ENCODE measurements around the gene RHOBTB3.

Gene RHOBTB3

DNA sequence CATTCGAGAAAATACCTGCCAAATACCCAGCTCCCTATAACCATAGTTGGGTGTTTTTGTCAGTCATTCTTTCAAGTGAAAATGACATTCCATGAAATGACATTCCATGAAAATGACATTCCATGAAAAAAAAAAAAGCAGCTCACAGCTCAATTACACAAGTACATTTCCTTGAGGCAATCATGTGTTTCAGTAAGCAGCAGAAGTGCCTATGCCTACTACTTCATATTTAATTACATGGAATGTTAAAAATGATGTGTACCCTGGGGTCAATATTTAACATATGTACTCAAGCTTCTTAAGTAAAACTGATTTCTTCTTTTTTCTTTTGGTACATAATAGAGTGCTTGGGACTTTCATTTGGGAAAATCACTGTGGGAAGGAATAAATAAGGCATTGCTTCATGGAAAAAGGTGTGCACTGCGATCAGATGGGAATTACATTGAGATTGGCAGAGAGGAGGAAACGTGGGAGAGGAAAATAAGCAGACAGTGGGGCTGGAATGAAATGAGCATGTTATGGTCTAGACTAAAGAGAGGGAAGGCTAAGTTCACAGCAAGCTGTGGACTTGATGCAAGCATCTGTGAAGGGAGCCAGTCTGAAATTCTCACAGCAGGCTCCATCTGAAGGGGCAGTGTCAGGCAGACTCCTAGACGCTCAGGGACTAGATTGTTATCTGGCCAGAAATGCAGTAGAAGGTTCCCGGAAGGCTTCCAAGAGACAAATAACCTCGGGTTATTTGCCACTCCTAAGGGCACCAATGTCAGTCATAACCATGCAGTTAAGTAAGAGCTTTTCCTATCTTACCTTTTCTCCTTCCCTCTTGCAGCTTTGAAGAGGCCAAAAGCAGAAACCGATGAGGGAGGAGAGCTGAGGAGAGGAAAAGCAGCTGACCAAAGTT lies 33.1 kb upstream of the RHOBTB3 start:
- TF ChIP-seq, protein P1, sequence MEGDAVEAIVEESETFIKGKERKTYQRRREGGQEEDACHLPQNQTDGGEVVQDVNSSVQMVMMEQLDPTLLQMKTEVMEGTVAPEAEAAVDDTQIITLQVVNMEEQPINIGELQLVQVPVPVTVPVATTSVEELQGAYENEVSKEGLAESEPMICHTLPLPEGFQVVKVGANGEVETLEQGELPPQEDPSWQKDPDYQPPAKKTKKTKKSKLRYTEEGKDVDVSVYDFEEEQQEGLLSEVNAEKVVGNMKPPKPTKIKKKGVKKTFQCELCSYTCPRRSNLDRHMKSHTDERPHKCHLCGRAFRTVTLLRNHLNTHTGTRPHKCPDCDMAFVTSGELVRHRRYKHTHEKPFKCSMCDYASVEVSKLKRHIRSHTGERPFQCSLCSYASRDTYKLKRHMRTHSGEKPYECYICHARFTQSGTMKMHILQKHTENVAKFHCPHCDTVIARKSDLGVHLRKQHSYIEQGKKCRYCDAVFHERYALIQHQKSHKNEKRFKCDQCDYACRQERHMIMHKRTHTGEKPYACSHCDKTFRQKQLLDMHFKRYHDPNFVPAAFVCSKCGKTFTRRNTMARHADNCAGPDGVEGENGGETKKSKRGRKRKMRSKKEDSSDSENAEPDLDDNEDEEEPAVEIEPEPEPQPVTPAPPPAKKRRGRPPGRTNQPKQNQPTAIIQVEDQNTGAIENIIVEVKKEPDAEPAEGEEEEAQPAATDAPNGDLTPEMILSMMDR (IDR thresholded peaks at IDR 0.05) = no peak

DNA sequence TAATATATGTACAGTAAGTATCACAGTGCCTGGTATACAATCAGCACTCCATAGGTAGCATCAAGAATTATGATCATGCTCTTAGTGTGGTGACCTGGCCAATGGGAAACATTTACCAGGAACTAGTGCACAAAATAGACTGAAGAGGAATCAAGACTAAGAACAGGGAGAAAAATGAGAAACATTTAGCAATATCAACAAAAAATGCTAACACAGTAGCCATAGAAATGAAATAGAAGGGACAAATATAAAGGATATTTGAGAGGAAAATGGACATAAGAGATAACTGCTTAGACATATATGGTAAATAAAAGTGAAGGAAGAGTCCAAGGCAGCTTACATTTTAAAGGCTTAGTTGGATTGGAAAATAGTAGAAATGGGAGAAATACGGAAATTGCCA lies 31.8 kb upstream of the RHOBTB3 start:
- TF ChIP-seq, protein P1 (IDR thresholded peaks at IDR 0.05) = no peak

DNA sequence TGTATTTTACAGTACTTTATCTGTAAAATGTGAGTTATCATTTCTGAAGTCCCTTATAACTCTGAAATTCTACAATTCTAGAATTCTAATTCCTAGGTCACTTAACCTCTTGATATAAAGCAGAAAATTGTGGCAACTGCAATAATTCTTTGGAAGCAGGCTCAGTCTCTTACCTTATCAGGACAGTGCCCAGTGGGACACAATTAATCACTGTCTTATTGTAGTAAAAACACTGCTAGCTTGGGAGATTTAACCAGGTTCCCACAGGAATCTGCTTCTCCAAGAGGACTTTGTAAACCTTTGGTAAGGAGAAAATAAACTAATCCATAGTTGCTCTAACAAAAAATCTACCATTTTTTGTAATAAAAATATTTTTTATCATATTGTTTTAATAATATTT lies 30.1 kb upstream of the RHOBTB3 start:
- TF ChIP-seq, protein P1 (IDR thresholded peaks at IDR 0.05) = no peak

DNA sequence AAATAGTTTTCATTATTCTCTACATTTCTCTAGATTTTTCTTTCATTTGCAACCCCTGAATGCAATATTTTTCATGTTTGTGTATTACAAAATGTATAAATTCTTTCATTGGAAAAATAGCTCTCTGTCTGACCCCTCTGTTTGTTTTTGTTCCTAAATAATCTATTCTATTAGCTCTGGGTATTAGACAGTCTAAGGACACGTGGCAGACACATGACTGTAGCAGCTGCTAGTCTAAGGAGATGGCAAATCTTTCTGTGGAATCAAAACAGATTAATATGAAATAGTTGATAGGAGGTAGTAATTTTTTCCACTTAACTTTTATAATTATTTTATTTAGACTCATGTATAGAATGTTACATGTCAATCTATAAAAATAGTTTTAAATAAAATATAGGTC lies 27.0 kb upstream of the RHOBTB3 start:
- TF ChIP-seq, protein P1 (IDR thresholded peaks at IDR 0.05) = no peak

DNA sequence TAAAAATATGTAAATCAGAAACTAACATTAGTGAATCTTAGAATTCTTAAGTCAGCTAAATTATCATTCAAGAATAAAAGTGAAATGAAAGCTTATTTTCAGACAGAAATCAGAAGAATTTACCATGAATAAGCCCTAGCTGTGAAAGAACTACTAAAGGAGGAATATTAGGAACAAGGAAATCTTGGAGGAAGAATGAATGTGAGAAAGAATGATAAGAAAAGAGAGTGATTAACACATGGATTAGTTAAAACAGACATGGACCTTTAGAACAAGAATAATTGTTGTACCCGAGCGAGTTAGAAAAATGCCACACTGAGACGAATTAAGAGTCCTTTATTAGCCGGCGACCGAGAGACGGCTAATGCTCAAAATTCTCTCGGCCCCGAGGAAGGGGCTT lies 24.1 kb upstream of the RHOBTB3 start:
- TF ChIP-seq, protein P1 (IDR thresholded peaks at IDR 0.05) = no peak

DNA sequence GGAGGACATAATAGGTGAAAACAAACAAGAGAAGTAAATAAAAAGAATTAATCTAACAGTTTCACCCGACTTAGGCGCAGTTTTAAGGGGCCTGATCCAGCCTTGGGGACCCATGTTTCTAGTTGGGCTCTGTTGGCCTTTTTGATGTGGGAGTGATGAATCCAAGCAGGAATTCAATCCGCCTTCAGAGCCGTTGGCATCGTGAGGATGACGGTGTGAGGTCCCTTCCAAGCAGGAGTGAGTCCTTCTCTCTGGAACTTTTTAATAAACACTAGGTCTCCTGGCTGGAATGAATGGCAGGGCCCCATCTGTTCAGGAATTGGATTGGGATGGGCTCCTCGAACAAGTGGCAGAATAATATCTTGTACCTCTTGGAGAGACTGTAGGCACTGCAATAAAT lies 22.3 kb upstream of the RHOBTB3 start:
- TF ChIP-seq, protein P1 (IDR thresholded peaks at IDR 0.05) = no peak

DNA sequence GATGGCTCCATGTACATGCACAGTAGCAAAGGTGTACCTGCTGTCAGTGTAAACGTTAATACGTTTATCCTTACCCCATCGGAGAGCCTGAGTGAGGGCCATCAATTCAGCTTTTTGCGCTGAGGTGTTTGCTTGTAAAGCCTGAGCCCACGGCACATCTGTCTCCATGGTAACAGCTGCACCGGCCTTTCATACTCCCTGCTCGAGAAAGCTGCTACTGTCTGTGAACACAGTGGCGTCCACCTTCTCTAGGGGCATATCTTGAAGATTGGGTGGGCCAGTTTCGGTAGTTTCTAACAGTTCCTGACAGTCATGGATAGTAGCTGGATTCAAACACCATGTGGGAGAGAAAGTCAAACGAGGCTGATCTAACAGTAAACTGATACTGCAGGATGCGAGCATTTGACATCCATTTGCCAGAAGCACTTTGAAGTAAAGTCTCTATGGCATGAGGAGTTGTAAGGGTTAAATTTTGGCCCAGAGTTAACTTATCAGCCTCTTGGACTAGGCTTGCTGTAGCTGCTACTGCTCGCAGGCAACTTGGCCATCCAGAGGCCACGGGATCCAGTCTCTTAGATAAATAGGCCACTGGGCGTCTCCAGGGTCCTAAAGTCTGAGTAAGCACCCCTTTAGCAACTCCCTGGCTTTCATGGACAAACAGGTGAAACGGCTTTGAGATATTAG lies 21.0 kb upstream of the RHOBTB3 start:
- TF ChIP-seq, protein P1 (IDR thresholded peaks at IDR 0.05) = no peak
